OCI-LY3 (cell line): ENCODE data around the gene XKR7.

Experiments
- H2AFZ ChIP-seq: fragments of 200-600, 300-600 bp; shearing (Covaris generic); 2 replicates; pipeline ENCODE4 v1.6.0; 2014; ENCODE audit warnings: antibody characterized with exemption, low read depth, low read length
- H3K27ac ChIP-seq: fragments of 200-600, 300-600 bp; sonication (generic); 2 replicates; pipeline ENCODE4 v1.5.1; 2014; ENCODE audit warnings: mild to moderate bottlenecking, low read length, moderate library complexity, mixed read lengths
- H3K27me3 ChIP-seq: fragments of 200-600, 300-600 bp; sonication (generic); 2 replicates; pipeline ENCODE4 v1.6.1; 2014; ENCODE audit warnings: low read depth, low read length, mixed read lengths
- H3K36me3 ChIP-seq: fragments of 200-600, 300-600 bp; sonication (generic); replicated peaks from 2 replicates; pipeline ENCODE3; 2014; ENCODE audit warnings: low read depth, low read length, mixed read lengths
- H3K4me1 ChIP-seq: fragments of 300-600, 200-600 bp; sonication (generic); 2 replicates; pipeline ENCODE4 v1.6.1; 2014; ENCODE audit warnings: low read length, mixed read lengths
- H3K4me2 ChIP-seq: fragments of 200-600, 300-600 bp; sonication (generic); 2 replicates; pipeline ENCODE4 v1.6.1; 2014; ENCODE audit warnings: low read length, mixed read lengths
- H3K4me3 ChIP-seq: fragments of 300-600, 200-600 bp; sonication (generic); 2 replicates; pipeline ENCODE4 v1.5.1; 2014; ENCODE audit warnings: antibody characterized with exemption, mild to moderate bottlenecking, low read length, moderate library complexity
- H3K79me2 ChIP-seq: fragments of 300-600, 200-600 bp; shearing (Covaris generic); 2 replicates; pipeline ENCODE4 v1.6.1; 2014; ENCODE audit warnings: mild to moderate bottlenecking, low read length, mixed read lengths
- H3K9ac ChIP-seq: fragments of 300-600, 200-600 bp; shearing (Covaris generic); 2 replicates; pipeline ENCODE4 v1.6.0; 2014; ENCODE audit warnings: mild to moderate bottlenecking, low read length, moderate library complexity
- H3K9me3 ChIP-seq: fragments of 200-600, 300-600 bp; shearing (Covaris generic); 2 replicates; pipeline ENCODE4 v1.6.1; 2014; ENCODE audit warnings: low read length, mixed read lengths; ENCODE audit not compliant: insufficient read depth
- H4K20me1 ChIP-seq: fragments of 200-600, 300-600 bp; sonication (generic); 2 replicates; pipeline ENCODE4 v1.6.1; 2016; ENCODE audit warnings: low read length, mixed read lengths; ENCODE audit not compliant: insufficient read depth
- CTCF ChIP-seq: fragments of 200-600, 300-600 bp; sonication (generic); IDR thresholded peaks from 2 replicates; pipeline ENCODE4 v1.5.1; 2014; ENCODE audit warnings: antibody characterized with exemption, low read length, low read depth
- EZH2phosphoT487 ChIP-seq: fragments of 200-600 bp; shearing (Covaris generic); IDR thresholded peaks from 2 replicates; pipeline ENCODE4 v1.6.1; 2018; ENCODE audit warnings: antibody characterized with exemption, mixed run types, low read depth

Gene XKR7

GRCh38 chr20:32013326-32013725 lies 45.4 kb downstream of the XKR7 start:
- H2AFZ ChIP-seq: no peak overlapping the region
- no peak overlapping the region for H3K4me2 ChIP-seq
- H3K4me3 ChIP-seq: no peak overlapping the region
- H4K20me1 ChIP-seq: no peaks in the 10 kb centered on the region
- H3K27me3 ChIP-seq: peaks cover 44% of the 10 kb centered on the region
- no peaks in the 10 kb centered on the region for H3K4me1 ChIP-seq
- H3K36me3 ChIP-seq: no peaks in the 10 kb centered on the region
- H3K27ac ChIP-seq: no peak overlapping the region
- TF ChIP-seq CTCF: no peak
- TF ChIP-seq EZH2phosphoT487: no peak
- no peaks in the 10 kb centered on the region for H3K79me2 ChIP-seq
- no peaks in the 10 kb centered on the region for H3K9me3 ChIP-seq
- no peak overlapping the region for H3K9ac ChIP-seq

GRCh38 chr20:32017711-32018251 lies 49.8 kb downstream of the XKR7 start:
- H3K9me3 ChIP-seq: no peaks in the 10 kb centered on the region
- H3K4me1 ChIP-seq: peaks cover 8% of the 10 kb centered on the region
- H2AFZ ChIP-seq: no peak overlapping the region
- H3K27ac ChIP-seq: no peak overlapping the region
- no peaks in the 10 kb centered on the region for H4K20me1 ChIP-seq
- H3K4me3 ChIP-seq: peak overlapping the region; percentile 82; the same call in 1 of the 2 replicates
- no peak for TF ChIP-seq EZH2phosphoT487
- peak; percentile 32 for TF ChIP-seq CTCF
- no peaks in the 10 kb centered on the region for H3K79me2 ChIP-seq
- no peaks in the 10 kb centered on the region for H3K36me3 ChIP-seq
- H3K27me3 ChIP-seq: peaks cover 34% of the 10 kb centered on the region
- no peak overlapping the region for H3K9ac ChIP-seq
- H3K4me2 ChIP-seq: peak overlapping the region; percentile 84

- Histone ChIP-seq H3K27me3 (peaks cover 32% of the 10 kb centered on the region), H3K4me1 (peaks cover 8% of the 10 kb centered on the region), H2AFZ (peak overlapping the region; percentile 40), H3K27ac (no peak overlapping the region), H3K9ac (peak overlapping the region; percentile 47), H3K4me2 (peak overlapping the region; percentile 84), H3K9me3 (no peaks in the 10 kb centered on the region), H3K79me2 (no peaks in the 10 kb centered on the region), H4K20me1 (no peaks in the 10 kb centered on the region), H3K4me3 (peak overlapping the region; percentile 82), H3K36me3 (no peaks in the 10 kb centered on the region)
- TF ChIP-seq EZH2phosphoT487: no peak
- peak; percentile 8 for TF ChIP-seq CTCF
Measured at GRCh38 chr20:32018269-32019155, 50.6 kb downstream of the XKR7 start.

GRCh38 chr20:32019156-32019510 lies 51.2 kb downstream of the XKR7 start:
- Histone ChIP-seq H3K27me3 (peaks cover 32% of the 10 kb centered on the region), H3K9me3 (no peaks in the 10 kb centered on the region), H3K4me3 (peak overlapping the region; percentile 82), H3K79me2 (no peaks in the 10 kb centered on the region), H3K9ac (peak overlapping the region; percentile 47), H2AFZ (no peak overlapping the region), H3K4me2 (peak overlapping the region; percentile 84), H3K27ac (no peak overlapping the region), H3K36me3 (no peaks in the 10 kb centered on the region), H4K20me1 (no peaks in the 10 kb centered on the region), H3K4me1 (peaks cover 8% of the 10 kb centered on the region)
- TF ChIP-seq EZH2phosphoT487 (no peak), CTCF (no peak)
